Ascending aorta (tissue), 2 donors: ENCODE measurements around the gene WDR35. TPM values are rescaled to one million over a fixed set of nuclear protein-coding genes. Genes with fewer than 3 reads are reported as not detected.
A peak's percentile ranks its signal among the peaks of the same experiment; 100 is the strongest.
"Not testable (repeated sequence)": the region's sequence is repeated elsewhere in the genome, so short reads cannot be mapped to it uniquely, and the experiment has no call there.

Experiments
- DNase-seq, 2 donors: peaks; one replicate each; pipeline ENCODE4 v3.0.0-alpha.2; 2019; ENCODE audit warnings: low spot score in 2 of 2
- H3K27ac ChIP-seq, 2 donors: fragments of 200-600 bp; sonication (generic); one replicate each; pipeline ENCODE4 v1.5.1; 2016 to 2017; ENCODE audit warnings: mild to moderate bottlenecking in 1 of 2
- H3K27me3 ChIP-seq: fragments of 200-600 bp; sonication (generic); one replicate; pipeline ENCODE4 v1.5.1; 2017
- H3K36me3 ChIP-seq, 2 donors: fragments of 200-600 bp; sonication (generic); one replicate each; pipeline ENCODE4 v1.5.1; 2016
- H3K4me1 ChIP-seq, 2 donors: fragments of 200-600 bp; sonication (generic); one replicate each; pipeline ENCODE4 v1.5.1; 2016 to 2017; ENCODE audit warnings: mild to moderate bottlenecking in 1 of 2
- H3K4me3 ChIP-seq, 2 donors: fragments of 200-600 bp; sonication (generic); one replicate each; pipeline ENCODE4 v1.5.1; 2016 to 2017; ENCODE audit warnings: mild to moderate bottlenecking in 1 of 2
- H3K9me3 ChIP-seq, 2 donors: fragments of 200-600 bp; sonication (generic); one replicate each; pipeline ENCODE4 v1.5.1; 2016
- CTCF ChIP-seq, 3 experiments: fragments of 200-600 bp in 2 of 3; fragments of 450-650 bp in 1 of 3; sonication (generic) in 2 of 3; IDR thresholded peaks; one replicate each; pipeline ENCODE4 v1.5.1; 2016 to 2019; ENCODE audit warnings: antibody characterized with exemption in 3 of 3, mild to moderate bottlenecking in 1 of 3, moderate library complexity in 1 of 3
- intact Hi-C: fragments of 100-400 bp; cut with DNase I; formaldehyde crosslinking; loops from one replicate; pipeline ENCODE4 v1.15.1; 2023
- total RNA-seq: library from RNA; depleted of rRNA; stranded (reverse); fragments of >200 nt; gene quantifications from one replicate; pipeline ENCODE4 v1.1.0, GENCODE V29; 2016

The WDR35 gene
- total RNA-seq, 1 donor from 2014 or later: 2.1 TPM

DNA sequence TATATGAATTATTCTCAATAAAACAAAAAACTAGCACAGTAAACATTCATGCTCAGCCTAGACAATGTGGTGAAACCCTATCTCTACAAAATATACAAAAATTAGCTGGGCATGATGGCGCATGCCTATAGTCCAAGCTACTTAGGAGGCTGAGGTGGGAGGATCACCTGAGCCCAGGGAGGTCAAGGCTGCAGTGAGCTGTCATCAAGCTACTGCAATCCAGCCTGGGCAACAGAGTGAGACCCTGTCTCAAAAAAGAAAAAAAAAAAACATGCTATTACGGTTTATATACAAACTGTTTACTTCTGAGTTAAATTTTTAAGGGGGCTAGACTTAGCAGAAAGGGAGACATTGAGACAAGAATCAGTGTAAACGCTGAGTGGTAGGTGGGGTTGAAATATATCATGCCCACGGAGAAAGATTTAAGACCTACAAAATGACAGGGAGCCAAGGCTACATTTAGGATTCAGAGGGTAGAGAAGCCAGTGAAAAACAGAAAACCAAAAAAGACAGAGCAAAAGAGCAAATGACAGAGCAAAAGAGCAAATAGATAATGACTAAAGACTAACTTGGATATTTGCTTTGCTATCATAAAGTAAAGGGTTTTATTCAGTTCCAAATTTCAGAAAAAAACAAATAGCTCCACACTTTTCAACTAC lies 95.6 kb downstream of the WDR35 start:
- Histone ChIP-seq H3K27me3 (no peaks in the 10 kb centered on the region), H3K9me3 (no peaks in the 10 kb centered on the region), H3K4me3 (no peak overlapping the region), H3K36me3 (peaks cover 0 to 6% of the 10 kb centered on the region in 2 donors), H3K27ac (no peak overlapping the region), H3K4me1 (peaks cover 0 to 36% of the 10 kb centered on the region in 2 donors)
- no peak for DNase-seq
- TF ChIP-seq CTCF (IDR thresholded peaks at IDR 0.05): no peak
- intact Hi-C loops: no loop called here

DNA sequence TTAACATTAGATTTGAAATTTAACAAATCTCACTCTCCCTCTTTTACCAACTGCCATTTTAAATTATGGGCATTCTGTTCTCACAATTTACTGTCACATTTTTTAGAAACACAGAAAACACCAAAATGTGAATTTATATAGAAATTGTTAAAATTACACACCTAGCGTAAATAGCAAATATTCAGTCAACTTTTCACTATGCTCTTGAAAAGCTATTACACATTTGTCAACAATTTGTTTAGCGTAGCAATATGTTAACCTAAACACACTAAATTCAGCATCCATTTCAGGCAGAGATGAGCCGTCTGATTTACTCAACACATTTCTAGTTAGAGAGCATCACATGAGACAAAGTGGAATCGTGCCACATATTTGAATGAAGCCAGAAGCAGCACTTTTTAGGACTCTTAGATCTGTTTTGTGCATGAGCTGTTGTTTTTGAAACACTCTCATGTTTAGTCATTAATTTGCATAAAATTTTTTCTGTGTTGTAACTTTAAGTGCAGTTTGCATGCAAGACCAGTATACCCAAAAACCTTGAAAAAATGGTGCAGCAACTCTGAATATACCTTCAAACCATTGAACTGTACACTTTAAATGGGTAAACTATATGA lies 96.3 kb downstream of the WDR35 start:
- intact Hi-C loops: no loop called here

DNA sequence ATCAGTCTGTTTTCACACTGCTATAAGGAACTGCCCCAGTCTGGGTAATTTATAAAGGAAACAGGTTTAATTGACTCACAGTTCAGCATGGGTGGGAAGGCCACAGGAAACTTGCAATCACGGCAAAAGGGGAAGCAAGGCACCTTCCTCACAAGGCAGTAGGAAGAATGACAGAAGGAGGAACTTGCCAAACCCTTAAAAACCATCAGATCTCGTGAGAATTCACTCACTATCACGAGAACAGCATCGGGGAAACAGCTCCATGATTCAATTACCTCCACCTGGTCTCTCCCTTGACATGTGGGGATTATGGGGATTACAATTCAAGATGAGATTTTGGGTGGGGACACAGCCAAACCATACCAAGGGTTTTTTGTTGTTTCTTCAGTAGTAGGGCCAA lies 97.9 kb downstream of the WDR35 start:
- H3K9me3 ChIP-seq: not testable (repeated sequence)

More for the DNA sequence above, 96.3 kb downstream of the WDR35 start:
- Histone ChIP-seq H3K27ac (no peak overlapping the region), H3K4me3 (no peak overlapping the region), H3K36me3 (peaks cover 0 to 6% of the 10 kb centered on the region in 2 donors), H3K27me3 (no peaks in the 10 kb centered on the region), H3K9me3 (no peaks in the 10 kb centered on the region), H3K4me1 (peaks cover 0 to 30% of the 10 kb centered on the region in 2 donors)
- DNase-seq: no peak
- no peak for TF ChIP-seq CTCF (IDR thresholded peaks at IDR 0.05)

GRCh38 chr2:19890104-19890503 lies 99.8 kb downstream of the WDR35 start:
- no peaks in the 10 kb centered on the region for H3K36me3 ChIP-seq
- no peaks in the 10 kb centered on the region for H3K27me3 ChIP-seq
- TF ChIP-seq CTCF (IDR thresholded peaks at IDR 0.05): no peak
- peaks cover 0 to 13% of the 10 kb centered on the region in 2 donors for H3K4me1 ChIP-seq
- no peak overlapping the region for H3K27ac ChIP-seq
- intact Hi-C loops: no loop called here
- no peak overlapping the region for H3K4me3 ChIP-seq
- no peaks in the 10 kb centered on the region for H3K9me3 ChIP-seq
- no peak for DNase-seq

More for the DNA sequence above, 97.9 kb downstream of the WDR35 start:
- H3K27me3 ChIP-seq, DNase-seq, H3K36me3 ChIP-seq, intact Hi-C loops, H3K4me3 ChIP-seq, H3K27ac ChIP-seq: not testable (repeated sequence)
- peaks cover 0 to 19% of the 10 kb centered on the region in 2 donors for H3K4me1 ChIP-seq

DNA sequence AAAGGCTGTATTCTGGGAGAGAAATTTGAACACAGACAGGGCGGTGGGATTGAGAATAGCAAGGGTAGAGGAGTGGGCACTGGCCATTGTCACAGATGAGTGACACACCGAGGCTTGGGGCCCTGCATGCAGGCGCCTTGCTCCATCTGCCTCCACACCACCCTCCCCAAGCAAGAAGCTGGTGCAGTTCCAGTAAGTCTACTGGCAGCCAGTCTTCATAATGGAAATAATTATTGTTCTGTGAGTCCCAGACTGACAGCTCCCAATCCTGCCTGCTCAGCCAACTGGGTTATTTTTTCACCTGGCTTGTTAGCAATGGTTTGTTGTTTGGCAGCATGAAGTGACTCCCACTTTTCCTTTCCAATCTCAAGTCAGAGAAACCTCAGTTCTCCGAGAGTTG lies 101.1 kb downstream of the WDR35 start:
- H3K36me3 ChIP-seq: no peaks in the 10 kb centered on the region
- H3K9me3 ChIP-seq: no peaks in the 10 kb centered on the region
- no peak overlapping the region for H3K27ac ChIP-seq
- DNase-seq: no peak
- peak overlapping the region in 1 of 2 donors; percentile 47 for H3K4me3 ChIP-seq
- H3K27me3 ChIP-seq: no peaks in the 10 kb centered on the region
- peaks cover 0 to 4% of the 10 kb centered on the region in 2 donors for H3K4me1 ChIP-seq
- intact Hi-C loops: no loop called here
- no peak for TF ChIP-seq CTCF (IDR thresholded peaks at IDR 0.05)

GRCh38 chr2:19887510-19887909 lies 102.4 kb downstream of the WDR35 start:
- no peaks in the 10 kb centered on the region for H3K36me3 ChIP-seq
- peaks cover 0 to 4% of the 10 kb centered on the region in 2 donors for H3K4me1 ChIP-seq
- no peaks in the 10 kb centered on the region for H3K27me3 ChIP-seq
- H3K27ac ChIP-seq: no peak overlapping the region
- H3K9me3 ChIP-seq: no peaks in the 10 kb centered on the region
- no peak overlapping the region for H3K4me3 ChIP-seq
- DNase-seq: no peak
- intact Hi-C loops: no loop called here
- TF ChIP-seq CTCF (IDR thresholded peaks at IDR 0.05): no peak
